Neural cell (in vitro differentiated cells): Measurements from ENCODE around the gene LPAR1. TPM values are rescaled to one million over a fixed set of nuclear protein-coding genes. Genes with fewer than 3 reads are reported as not detected.

ENCODE experiments used
- H2AFZ ChIP-seq: fragments of 200-600, 300-800 bp; sonication (generic), shearing (Covaris generic); 2 replicates; pipeline ENCODE4 v1.6.0; 2014; ENCODE audit warnings: low read depth, mild to moderate bottlenecking, antibody characterized with exemption, low read length, moderate library complexity
- H3F3A ChIP-seq: fragments of 200-600 bp; shearing (Covaris generic); 2 replicates; pipeline ENCODE4 v1.6.1; 2016; ENCODE audit warnings: mild to moderate bottlenecking, moderate library complexity, mixed read lengths, antibody characterized with exemption, low read length; ENCODE audit not compliant: insufficient read depth, poor library complexity, severe bottlenecking
- H3K27ac ChIP-seq: fragments of 200-600, 300-800 bp; sonication (generic), shearing (Covaris generic); 2 replicates; pipeline ENCODE4 v1.5.1; 2014; ENCODE audit warnings: mild to moderate bottlenecking, low read length, moderate library complexity
- H3K27me3 ChIP-seq: fragments of 300-800, 200-600 bp; sonication (generic), shearing (Covaris generic); 2 replicates; pipeline ENCODE4 v1.6.0; 2014; ENCODE audit warnings: mild to moderate bottlenecking, low read depth, low read length, moderate library complexity; ENCODE audit not compliant: insufficient read depth
- H3K36me3 ChIP-seq: fragments of 300-800, 200-600 bp; sonication (generic), shearing (Covaris generic); 2 replicates; pipeline ENCODE4 v1.5.1; 2014; ENCODE audit warnings: mild to moderate bottlenecking, antibody characterized with exemption, low read length, moderate library complexity; ENCODE audit not compliant: insufficient read depth
- H3K4me2 ChIP-seq: fragments of 300-800, 200-600 bp; sonication (generic), shearing (Covaris generic); 2 replicates; pipeline ENCODE4 v1.6.0; 2014; ENCODE audit warnings: mild to moderate bottlenecking, low read length
- H3K4me3 ChIP-seq: fragments of 300-800, 200-600 bp; sonication (generic), shearing (Covaris generic); 2 replicates; pipeline ENCODE4 v1.5.1; 2014; ENCODE audit warnings: mild to moderate bottlenecking, low read length, moderate library complexity
- H3K79me2 ChIP-seq: fragments of 200-600 bp; shearing (Covaris generic); replicated peaks from 2 replicates; pipeline ENCODE4 v1.6.0; 2014; ENCODE audit warnings: mild to moderate bottlenecking, low read length, moderate library complexity; ENCODE audit not compliant: insufficient read depth
- H3K9ac ChIP-seq: fragments of 300-800, 200-600 bp; sonication (generic), shearing (Covaris generic); 2 replicates; pipeline ENCODE4 v1.6.1; 2016; ENCODE audit warnings: mild to moderate bottlenecking, low read length, mixed read lengths
- H3K9me2 ChIP-seq: fragments of 200-600 bp; shearing (Covaris generic); 2 replicates; pipeline ENCODE4 v1.6.1; 2016; ENCODE audit warnings: mild to moderate bottlenecking, low read length, mixed read lengths; ENCODE audit not compliant: insufficient read depth
- H3K9me3 ChIP-seq: fragments of 200-600, 300-800 bp; sonication (generic), shearing (Covaris generic); 2 replicates; pipeline ENCODE4 v1.6.1; 2016; ENCODE audit warnings: mild to moderate bottlenecking, mixed run types, low read length, moderate library complexity, mixed read lengths
- H4K20me1 ChIP-seq: fragments of 200-600 bp; shearing (Covaris generic); 2 replicates; pipeline ENCODE4 v1.6.1; 2016; ENCODE audit warnings: mild to moderate bottlenecking, mixed run types; ENCODE audit not compliant: insufficient read depth
- EP300 ChIP-seq: fragments of 450-650 bp; conservative IDR thresholded peaks from 2 replicates; pipeline ENCODE4 v1.6.1; 2014; ENCODE audit warnings: antibody characterized with exemption, mild to moderate bottlenecking, moderate library complexity; ENCODE audit not compliant: poor library complexity, severe bottlenecking
- EZH2 ChIP-seq: fragments of 200-600, 300-800 bp; shearing (Covaris generic), sonication (generic); IDR thresholded peaks from 2 replicates; pipeline ENCODE4 v1.6.1; 2014; ENCODE audit warnings: antibody characterized with exemption, low read length, borderline replicate concordance, mild to moderate bottlenecking; ENCODE audit not compliant: insufficient read depth, poor library complexity, severe bottlenecking
- MXI1 ChIP-seq: fragments of 450-650 bp; conservative IDR thresholded peaks from 2 replicates; pipeline ENCODE4 v1.6.1; 2014; ENCODE audit warnings: antibody characterized with exemption, mild to moderate bottlenecking; ENCODE audit not compliant: poor library complexity, severe bottlenecking
- POLR2AphosphoS5 ChIP-seq: IDR thresholded peaks from 2 replicates; pipeline ENCODE4 v1.6.1; 2012
- RAD21 ChIP-seq: fragments of 450-650 bp; conservative IDR thresholded peaks from 2 replicates; pipeline ENCODE4 v1.6.1; 2014; ENCODE audit warnings: antibody characterized with exemption, mild to moderate bottlenecking, moderate library complexity
- SMC3 ChIP-seq: fragments of 450-650 bp; conservative IDR thresholded peaks from 2 replicates; pipeline ENCODE4 v1.6.1; 2014; ENCODE audit warnings: antibody characterized with exemption, mild to moderate bottlenecking, moderate library complexity; ENCODE audit not compliant: poor library complexity
- TAF1 ChIP-seq: IDR thresholded peaks from 2 replicates; pipeline ENCODE4 v1.6.1; 2012; ENCODE audit warnings: low read depth
- polyA plus RNA-seq: library from polyadenylated mRNA; depleted of rRNA; stranded (reverse); fragments of >200 nt; gene quantifications from 2 replicates; pipeline ENCODE4 v1.2.3, GENCODE V29; 2014
- TF ChIP-seq, protein P1 (sequence below): IDR thresholded peaks from 2 replicates; pipeline ENCODE4 v1.6.1; 2012; ENCODE audit warnings: borderline replicate concordance
- TF ChIP-seq, protein P2 (sequence below): fragments of 450-650 bp; IDR thresholded peaks from 2 replicates; pipeline ENCODE4 v1.5.1; 2014; ENCODE audit warnings: antibody characterized with exemption, mild to moderate bottlenecking, moderate library complexity; ENCODE audit not compliant: poor library complexity, severe bottlenecking

Gene LPAR1
- polyA plus RNA-seq, 1 donor from 2014 or later = 0.54 TPM

DNA sequence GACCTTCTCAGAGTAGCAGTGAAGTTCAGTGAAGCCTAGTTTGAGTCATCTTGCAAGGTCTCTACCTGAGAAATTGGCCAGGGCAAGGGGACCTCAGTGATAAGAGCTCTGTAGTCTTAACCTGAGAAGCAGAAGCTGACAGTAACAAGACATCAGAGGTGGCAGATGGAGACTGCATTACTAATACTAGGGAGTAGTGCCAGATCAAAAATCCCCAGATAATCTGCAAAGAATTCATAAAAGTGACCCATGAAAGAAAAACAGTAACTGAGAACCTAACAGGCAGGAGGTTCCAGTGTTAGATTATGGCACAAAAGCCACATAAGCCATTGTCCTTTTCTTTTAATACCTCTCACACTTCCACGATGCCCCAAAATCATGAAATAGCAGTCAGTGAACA is 194.1 kb downstream of the LPAR1 start:
- Histone ChIP-seq H3K4me3 (no peak overlapping the region), H3K9ac (no peak overlapping the region), H3K9me3 (no peaks in the 10 kb centered on the region), H3K27ac (no peak overlapping the region), H4K20me1 (no peaks in the 10 kb centered on the region), H2AFZ (no peak overlapping the region), H3F3A (no peaks in the 10 kb centered on the region), H3K36me3 (no peaks in the 10 kb centered on the region), H3K27me3 (no peaks in the 10 kb centered on the region), H3K4me2 (no peak overlapping the region), H3K79me2 (no peaks in the 10 kb centered on the region), H3K9me2 (no peaks in the 10 kb centered on the region)
- TF ChIP-seq, protein P1, sequence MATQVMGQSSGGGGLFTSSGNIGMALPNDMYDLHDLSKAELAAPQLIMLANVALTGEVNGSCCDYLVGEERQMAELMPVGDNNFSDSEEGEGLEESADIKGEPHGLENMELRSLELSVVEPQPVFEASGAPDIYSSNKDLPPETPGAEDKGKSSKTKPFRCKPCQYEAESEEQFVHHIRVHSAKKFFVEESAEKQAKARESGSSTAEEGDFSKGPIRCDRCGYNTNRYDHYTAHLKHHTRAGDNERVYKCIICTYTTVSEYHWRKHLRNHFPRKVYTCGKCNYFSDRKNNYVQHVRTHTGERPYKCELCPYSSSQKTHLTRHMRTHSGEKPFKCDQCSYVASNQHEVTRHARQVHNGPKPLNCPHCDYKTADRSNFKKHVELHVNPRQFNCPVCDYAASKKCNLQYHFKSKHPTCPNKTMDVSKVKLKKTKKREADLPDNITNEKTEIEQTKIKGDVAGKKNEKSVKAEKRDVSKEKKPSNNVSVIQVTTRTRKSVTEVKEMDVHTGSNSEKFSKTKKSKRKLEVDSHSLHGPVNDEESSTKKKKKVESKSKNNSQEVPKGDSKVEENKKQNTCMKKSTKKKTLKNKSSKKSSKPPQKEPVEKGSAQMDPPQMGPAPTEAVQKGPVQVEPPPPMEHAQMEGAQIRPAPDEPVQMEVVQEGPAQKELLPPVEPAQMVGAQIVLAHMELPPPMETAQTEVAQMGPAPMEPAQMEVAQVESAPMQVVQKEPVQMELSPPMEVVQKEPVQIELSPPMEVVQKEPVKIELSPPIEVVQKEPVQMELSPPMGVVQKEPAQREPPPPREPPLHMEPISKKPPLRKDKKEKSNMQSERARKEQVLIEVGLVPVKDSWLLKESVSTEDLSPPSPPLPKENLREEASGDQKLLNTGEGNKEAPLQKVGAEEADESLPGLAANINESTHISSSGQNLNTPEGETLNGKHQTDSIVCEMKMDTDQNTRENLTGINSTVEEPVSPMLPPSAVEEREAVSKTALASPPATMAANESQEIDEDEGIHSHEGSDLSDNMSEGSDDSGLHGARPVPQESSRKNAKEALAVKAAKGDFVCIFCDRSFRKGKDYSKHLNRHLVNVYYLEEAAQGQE = no peak
- no peak for TF ChIP-seq POLR2AphosphoS5

DNA sequence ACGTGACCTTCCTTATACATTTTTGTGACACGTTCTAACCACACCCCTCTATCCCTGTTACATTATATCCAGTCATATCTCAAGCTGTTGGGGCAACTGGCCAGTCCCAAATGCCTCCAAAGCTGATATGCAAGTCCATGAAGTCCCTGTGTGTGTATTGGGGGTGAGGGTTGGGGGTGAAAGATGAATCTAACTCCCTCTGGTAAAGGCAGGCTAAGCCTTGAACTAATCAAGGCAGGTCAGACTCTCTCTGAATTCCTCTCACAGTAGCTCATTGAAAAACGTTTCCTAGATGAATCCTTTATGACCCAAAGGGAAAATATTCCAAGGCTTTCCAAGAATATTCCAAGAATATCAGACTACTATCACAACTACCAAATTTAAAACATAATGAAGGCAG is 195.3 kb downstream of the LPAR1 start:
- no peaks in the 10 kb centered on the region for H3K36me3 ChIP-seq
- no peaks in the 10 kb centered on the region for H3K27me3 ChIP-seq
- H3K79me2 ChIP-seq = no peaks in the 10 kb centered on the region
- no peaks in the 10 kb centered on the region for H4K20me1 ChIP-seq
- H3K9me2 ChIP-seq = no peaks in the 10 kb centered on the region
- no peak overlapping the region for H2AFZ ChIP-seq
- TF ChIP-seq EP300 (no peak), SMC3 (no peak), TAF1 (no peak), POLR2AphosphoS5 (no peak), MXI1 (no peak), RAD21 (no peak), EZH2 (no peak)
- TF ChIP-seq, protein P2, sequence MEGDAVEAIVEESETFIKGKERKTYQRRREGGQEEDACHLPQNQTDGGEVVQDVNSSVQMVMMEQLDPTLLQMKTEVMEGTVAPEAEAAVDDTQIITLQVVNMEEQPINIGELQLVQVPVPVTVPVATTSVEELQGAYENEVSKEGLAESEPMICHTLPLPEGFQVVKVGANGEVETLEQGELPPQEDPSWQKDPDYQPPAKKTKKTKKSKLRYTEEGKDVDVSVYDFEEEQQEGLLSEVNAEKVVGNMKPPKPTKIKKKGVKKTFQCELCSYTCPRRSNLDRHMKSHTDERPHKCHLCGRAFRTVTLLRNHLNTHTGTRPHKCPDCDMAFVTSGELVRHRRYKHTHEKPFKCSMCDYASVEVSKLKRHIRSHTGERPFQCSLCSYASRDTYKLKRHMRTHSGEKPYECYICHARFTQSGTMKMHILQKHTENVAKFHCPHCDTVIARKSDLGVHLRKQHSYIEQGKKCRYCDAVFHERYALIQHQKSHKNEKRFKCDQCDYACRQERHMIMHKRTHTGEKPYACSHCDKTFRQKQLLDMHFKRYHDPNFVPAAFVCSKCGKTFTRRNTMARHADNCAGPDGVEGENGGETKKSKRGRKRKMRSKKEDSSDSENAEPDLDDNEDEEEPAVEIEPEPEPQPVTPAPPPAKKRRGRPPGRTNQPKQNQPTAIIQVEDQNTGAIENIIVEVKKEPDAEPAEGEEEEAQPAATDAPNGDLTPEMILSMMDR = no peak
- TF ChIP-seq, protein P1 = no peak
- no peak overlapping the region for H3K4me2 ChIP-seq
- H3K9me3 ChIP-seq = no peaks in the 10 kb centered on the region
- no peak overlapping the region for H3K4me3 ChIP-seq
- H3F3A ChIP-seq = no peaks in the 10 kb centered on the region
- H3K27ac ChIP-seq = no peak overlapping the region
- no peak overlapping the region for H3K9ac ChIP-seq
